ENCODE results near the gene MROH7.

DNA sequence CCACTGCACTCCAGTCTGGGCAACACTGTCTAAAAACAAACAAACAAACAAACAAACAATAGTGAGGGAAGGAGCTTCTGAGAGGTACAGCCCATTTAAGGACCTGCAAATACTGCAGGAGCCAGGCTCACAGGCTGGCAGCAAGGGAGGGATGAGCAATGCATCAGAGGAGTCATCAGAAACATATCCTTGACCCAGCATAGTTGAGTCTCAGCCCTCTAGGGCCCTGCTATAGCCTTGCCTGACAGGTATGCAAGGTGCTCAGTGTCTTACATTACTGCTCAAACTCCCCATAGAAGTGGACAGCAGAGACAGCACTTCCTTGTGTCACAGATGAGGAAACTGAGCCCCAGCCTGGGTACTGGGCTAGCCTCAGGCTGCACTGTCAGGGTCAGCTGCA lies 66.8 kb downstream of the MROH7 start:
- TF ChIP-seq, protein P1, sequence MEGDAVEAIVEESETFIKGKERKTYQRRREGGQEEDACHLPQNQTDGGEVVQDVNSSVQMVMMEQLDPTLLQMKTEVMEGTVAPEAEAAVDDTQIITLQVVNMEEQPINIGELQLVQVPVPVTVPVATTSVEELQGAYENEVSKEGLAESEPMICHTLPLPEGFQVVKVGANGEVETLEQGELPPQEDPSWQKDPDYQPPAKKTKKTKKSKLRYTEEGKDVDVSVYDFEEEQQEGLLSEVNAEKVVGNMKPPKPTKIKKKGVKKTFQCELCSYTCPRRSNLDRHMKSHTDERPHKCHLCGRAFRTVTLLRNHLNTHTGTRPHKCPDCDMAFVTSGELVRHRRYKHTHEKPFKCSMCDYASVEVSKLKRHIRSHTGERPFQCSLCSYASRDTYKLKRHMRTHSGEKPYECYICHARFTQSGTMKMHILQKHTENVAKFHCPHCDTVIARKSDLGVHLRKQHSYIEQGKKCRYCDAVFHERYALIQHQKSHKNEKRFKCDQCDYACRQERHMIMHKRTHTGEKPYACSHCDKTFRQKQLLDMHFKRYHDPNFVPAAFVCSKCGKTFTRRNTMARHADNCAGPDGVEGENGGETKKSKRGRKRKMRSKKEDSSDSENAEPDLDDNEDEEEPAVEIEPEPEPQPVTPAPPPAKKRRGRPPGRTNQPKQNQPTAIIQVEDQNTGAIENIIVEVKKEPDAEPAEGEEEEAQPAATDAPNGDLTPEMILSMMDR (IDR thresholded peaks at IDR 0.05) = no peak
- TF ChIP-seq POLR2A (IDR thresholded peaks at IDR 0.05) = no peak
